ENCODE results near the gene METTL9. TPM values are rescaled to one million over a fixed set of nuclear protein-coding genes. Genes with fewer than 3 reads are reported as not detected.

The METTL9 gene
- total RNA-seq, 1 experiment from 2014 or later = 41.4 TPM

DNA sequence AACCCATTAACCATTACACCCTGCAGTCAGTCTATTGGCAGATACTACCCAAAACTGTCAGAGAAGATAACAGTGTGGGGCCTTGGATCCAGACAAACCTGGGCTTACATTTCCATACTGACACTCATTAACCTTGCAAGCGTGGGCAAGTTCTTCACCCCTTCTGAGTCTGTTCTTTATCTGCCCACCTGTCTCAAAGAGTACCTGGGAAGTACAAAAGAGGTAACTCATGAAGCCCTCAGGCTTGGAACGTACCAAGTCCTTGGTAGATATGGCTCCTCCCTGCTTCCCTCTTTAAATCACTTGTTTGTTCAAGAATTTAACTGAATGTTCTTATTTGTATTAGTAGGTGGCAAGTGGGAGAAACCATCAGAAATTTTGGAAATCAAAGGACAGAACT is 55.5 kb downstream of the METTL9 start:
- no peak for DNase-seq (ENCODE audit: low read depth, low spot score)
- ChIA-PET RAD21 (ENCODE audit: low non-redundant PET in 1 of 2, low total read pairs in 2 of 2, uncharacterized antibody in 2 of 2, unreplicated experiment in 2 of 2) (no interaction called here), POLR2A (no interaction called here), CTCF (no interaction called here)
- Histone ChIP-seq H3K4me1 (ENCODE audit: control insufficient read depth in 1 of 2, insufficient read depth in 2 of 2, low read length in 2 of 2) (no peaks in the 10 kb centered on the region), H2AFZ (ENCODE audit: low read depth, low read length, poor library complexity, severe bottlenecking) (no peak overlapping the region), H3K27ac (ENCODE audit: low read depth, low read length) (no peak overlapping the region), H3K4me2 (ENCODE audit: low read length) (no peak overlapping the region), H3K27me3 (ENCODE audit: insufficient read depth, low read length) (no peaks in the 10 kb centered on the region), H4K20me1 (ENCODE audit: insufficient read depth) (no peaks in the 10 kb centered on the region), H3K9me2 (ENCODE audit: insufficient read depth) (no peaks in the 10 kb centered on the region), H3K9ac (ENCODE audit: low read length) (no peak overlapping the region), H3K36me3 (ENCODE audit: control insufficient read depth in 1 of 2, insufficient read depth in 2 of 2, low read length in 2 of 2) (no peaks in the 10 kb centered on the region), H3K4me3 (replicated peaks in 1 of 2; ENCODE audit: low read depth in 1 of 2, low read length in 2 of 2) (no peak overlapping the region), H3K79me2 (ENCODE audit: insufficient read depth, low read length) (no peaks in the 10 kb centered on the region), H3K9me3 (ENCODE audit: control insufficient read depth in 1 of 2, insufficient read depth in 1 of 2, low read depth in 1 of 2, low read length in 2 of 2) (no peaks in the 10 kb centered on the region)
- TF ChIP-seq SP1 (IDR thresholded peaks at IDR 0.05; ENCODE audit: low read depth) (no peak), YY1 (IDR thresholded peaks at IDR 0.05; ENCODE audit: extremely low read depth, insufficient replicate concordance, low read depth, low read length) (no peak), EZH2phosphoT487 (IDR thresholded peaks at IDR 0.05; ENCODE audit: borderline replicate concordance) (no peak), CEBPB (IDR thresholded peaks at IDR 0.05; ENCODE audit: low read depth) (no peak), SRF (IDR thresholded peaks at IDR 0.05; ENCODE audit: low read depth) (no peak), EZH2 (IDR thresholded peaks at IDR 0.05) (no peak), TCF7L2 (IDR thresholded peaks at IDR 0.05; ENCODE audit: borderline replicate concordance, extremely low read depth, insufficient read depth, insufficient read length) (no peak), REST (IDR thresholded peaks at IDR 0.05; ENCODE audit: low read depth) (no peak), JUND (IDR thresholded peaks at IDR 0.05) (no peak), POLR2AphosphoS5 (IDR thresholded peaks at IDR 0.05; ENCODE audit: low read depth, low read length) (no peak), ZNF274 (IDR thresholded peaks at IDR 0.05; ENCODE audit: low read depth, low read length) (no peak), ATF3 (IDR thresholded peaks at IDR 0.05) (no peak), POLR2A (IDR thresholded peaks at IDR 0.05; ENCODE audit: borderline replicate concordance, extremely low read depth, insufficient read depth, insufficient read length) (no peak), SIN3A (IDR thresholded peaks at IDR 0.05; ENCODE audit: low read depth) (no peak), FOSL1 (IDR thresholded peaks at IDR 0.05; ENCODE audit: low read depth) (no peak), ZFX (IDR thresholded peaks at IDR 0.05) (no peak)
- TF ChIP-seq, protein P1, sequence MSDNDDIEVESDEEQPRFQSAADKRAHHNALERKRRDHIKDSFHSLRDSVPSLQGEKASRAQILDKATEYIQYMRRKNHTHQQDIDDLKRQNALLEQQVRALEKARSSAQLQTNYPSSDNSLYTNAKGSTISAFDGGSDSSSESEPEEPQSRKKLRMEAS (IDR thresholded peaks at IDR 0.05) = no peak
- TF ChIP-seq, protein P2, sequence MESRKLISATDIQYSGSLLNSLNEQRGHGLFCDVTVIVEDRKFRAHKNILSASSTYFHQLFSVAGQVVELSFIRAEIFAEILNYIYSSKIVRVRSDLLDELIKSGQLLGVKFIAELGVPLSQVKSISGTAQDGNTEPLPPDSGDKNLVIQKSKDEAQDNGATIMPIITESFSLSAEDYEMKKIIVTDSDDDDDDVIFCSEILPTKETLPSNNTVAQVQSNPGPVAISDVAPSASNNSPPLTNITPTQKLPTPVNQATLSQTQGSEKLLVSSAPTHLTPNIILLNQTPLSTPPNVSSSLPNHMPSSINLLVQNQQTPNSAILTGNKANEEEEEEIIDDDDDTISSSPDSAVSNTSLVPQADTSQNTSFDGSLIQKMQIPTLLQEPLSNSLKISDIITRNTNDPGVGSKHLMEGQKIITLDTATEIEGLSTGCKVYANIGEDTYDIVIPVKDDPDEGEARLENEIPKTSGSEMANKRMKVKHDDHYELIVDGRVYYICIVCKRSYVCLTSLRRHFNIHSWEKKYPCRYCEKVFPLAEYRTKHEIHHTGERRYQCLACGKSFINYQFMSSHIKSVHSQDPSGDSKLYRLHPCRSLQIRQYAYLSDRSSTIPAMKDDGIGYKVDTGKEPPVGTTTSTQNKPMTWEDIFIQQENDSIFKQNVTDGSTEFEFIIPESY (IDR thresholded peaks at IDR 0.05; ENCODE audit: extremely low read depth, insufficient replicate concordance, low read length) = no peak
- TF ChIP-seq, protein P3, sequence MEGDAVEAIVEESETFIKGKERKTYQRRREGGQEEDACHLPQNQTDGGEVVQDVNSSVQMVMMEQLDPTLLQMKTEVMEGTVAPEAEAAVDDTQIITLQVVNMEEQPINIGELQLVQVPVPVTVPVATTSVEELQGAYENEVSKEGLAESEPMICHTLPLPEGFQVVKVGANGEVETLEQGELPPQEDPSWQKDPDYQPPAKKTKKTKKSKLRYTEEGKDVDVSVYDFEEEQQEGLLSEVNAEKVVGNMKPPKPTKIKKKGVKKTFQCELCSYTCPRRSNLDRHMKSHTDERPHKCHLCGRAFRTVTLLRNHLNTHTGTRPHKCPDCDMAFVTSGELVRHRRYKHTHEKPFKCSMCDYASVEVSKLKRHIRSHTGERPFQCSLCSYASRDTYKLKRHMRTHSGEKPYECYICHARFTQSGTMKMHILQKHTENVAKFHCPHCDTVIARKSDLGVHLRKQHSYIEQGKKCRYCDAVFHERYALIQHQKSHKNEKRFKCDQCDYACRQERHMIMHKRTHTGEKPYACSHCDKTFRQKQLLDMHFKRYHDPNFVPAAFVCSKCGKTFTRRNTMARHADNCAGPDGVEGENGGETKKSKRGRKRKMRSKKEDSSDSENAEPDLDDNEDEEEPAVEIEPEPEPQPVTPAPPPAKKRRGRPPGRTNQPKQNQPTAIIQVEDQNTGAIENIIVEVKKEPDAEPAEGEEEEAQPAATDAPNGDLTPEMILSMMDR (IDR thresholded peaks at IDR 0.05 in 2 of 3, conservative IDR thresholded peaks at IDR 0.05 in 1 of 3; ENCODE audit: borderline replicate concordance in 1 of 3, insufficient read depth in 1 of 3, low read depth in 2 of 3, low read length in 2 of 3) = no peak
- intact Hi-C loops (cut with micrococcal nuclease) = loop anchor here (10.0 kb wide), 2 partner anchors 150 to 530 kb away; no protein-coding TSS in a partner anchor
- BruUV-seq (replicated peaks) = no TSS peak
- no peak for ATAC-seq
